HG03558 (cell line): ENCODE data around the gene CRYBA2.

Source experiments
- ATAC-seq: cut with Tn5 transposase; IDR thresholded peaks from one replicate; pipeline ENCODE4 v1.9.1; 2021; ENCODE audit warnings: moderate number of reproducible peaks; ENCODE audit not compliant: unreplicated experiment; ENCODE audit errors: extremely low read depth

The CRYBA2 gene

DNA sequence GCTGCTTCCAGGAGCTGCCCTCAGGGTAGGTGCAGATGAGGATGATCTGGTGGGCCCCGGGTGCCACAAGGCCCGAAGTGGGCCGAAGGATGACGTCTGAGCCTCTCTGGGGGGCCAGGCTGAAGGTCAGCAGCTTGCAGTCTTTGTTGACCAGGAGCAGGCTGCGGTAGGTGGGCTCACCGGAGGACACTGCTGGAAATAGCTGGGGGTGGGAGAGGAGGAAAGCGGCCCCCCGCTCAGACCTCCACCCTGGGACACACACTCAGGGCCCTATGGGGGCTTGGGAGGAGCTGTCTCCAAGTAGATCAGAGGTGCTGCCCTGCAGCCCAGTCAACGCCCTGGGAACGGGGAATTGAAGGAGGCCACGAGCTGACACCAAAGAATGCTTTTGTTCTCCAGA lies 30.8 kb upstream of the CRYBA2 start:
- no peak for ATAC-seq

- no peak for ATAC-seq
Observed at GRCh38 chr2:219023045-219023605, 29.9 kb upstream of the CRYBA2 start.

- no peak for ATAC-seq
Observed at GRCh38 chr2:219022616-219023015, 29.4 kb upstream of the CRYBA2 start.

- ATAC-seq, result no peak
Observed at GRCh38 chr2:219022041-219022440, 28.8 kb upstream of the CRYBA2 start.

DNA sequence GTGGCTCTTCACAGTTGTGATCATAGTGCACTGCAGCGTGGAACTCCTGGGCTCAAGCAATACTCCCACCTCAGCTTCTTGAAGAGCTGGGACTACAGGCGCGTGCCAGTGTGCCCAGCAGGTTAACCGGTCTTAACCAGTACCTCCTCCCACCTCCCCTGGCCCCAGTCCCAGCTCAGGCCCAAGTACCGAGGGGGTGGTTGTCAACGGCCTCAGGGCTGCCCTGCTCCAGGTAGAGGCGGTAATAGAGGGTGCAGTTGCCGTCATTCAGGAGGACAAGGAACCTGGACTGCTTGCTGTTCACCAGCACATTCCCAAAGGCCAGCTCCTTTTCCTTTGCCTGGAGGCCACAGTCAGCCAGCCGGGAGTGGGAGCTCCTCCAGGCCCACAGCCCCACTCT lies 28.4 kb upstream of the CRYBA2 start:
- ATAC-seq, result no peak

DNA sequence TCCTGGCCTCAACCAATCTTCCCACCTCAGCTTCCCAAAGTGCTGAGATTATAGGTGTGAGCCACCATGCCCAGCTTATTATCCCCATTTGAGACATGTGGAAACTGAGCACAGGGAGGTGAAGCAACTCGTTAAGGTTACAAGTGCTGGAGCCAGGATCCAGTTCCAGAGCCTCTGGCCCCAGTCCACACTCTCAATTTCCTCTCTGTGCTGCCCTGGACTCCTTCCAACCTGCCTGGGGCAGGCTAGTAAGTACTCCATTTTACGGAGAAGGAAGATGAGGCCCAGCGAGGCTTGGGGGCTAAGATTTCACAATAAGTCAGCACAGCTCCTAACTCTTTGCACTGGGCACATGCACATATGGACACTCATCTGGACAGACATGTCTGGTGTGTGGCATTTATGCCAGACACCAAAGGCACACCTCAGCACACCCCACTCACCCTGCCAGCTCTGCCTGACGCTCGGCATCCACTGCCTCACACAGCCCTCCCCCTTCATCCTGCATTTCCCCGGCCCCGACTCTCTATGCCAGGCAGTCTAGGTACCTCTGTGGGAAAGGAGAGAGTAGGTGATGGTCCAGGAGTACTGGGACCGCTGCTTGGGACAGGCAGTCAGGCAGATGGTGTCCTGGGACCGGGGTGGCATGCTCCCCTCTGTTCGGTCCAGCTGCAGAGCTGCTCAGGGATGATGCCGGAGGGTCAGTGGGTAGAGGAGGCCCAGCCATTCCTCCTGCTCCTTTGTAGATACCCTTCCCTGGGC lies 27.6 kb upstream of the CRYBA2 start:
- no peak for ATAC-seq

DNA sequence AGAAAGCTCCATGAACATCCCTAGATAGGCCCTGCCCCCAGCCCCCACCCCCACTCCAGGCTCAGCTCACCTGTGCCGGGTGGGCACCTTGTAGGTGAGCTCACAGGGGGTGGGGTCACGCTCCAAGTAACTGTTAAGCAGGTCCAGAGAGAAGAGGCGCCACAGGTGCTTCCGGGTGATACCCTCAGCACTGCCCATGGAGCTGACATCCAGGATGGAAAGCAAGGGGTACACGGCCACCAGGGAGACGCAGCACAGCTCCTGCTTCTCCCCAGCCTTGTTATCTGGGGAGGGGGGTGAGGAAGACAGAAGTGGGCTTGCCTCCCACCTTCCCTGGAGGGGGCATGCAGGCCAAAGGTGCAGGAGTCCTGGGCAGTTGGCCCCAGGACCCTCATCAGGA lies 26.2 kb upstream of the CRYBA2 start:
- ATAC-seq, result no peak

DNA sequence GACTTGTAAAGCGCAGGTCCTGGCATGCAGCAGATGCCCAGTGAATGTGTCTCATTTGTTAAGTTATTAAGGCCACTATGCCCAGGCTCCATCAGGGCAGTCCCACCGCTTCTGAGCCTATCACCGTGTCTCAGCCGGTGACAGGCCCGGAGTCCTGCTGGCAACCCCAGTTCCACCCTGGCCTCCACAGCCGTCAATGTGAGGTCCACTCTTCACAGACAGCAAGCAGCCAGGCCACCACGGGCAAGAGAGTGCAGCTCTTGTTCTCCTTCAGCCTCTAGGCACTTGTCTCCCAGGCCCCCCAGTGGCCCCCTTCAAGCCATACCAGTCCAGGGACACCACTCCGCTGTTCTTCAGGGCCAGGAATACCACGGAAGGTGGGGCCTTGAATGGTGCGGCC lies 25.5 kb upstream of the CRYBA2 start:
- ATAC-seq, result no peak

DNA sequence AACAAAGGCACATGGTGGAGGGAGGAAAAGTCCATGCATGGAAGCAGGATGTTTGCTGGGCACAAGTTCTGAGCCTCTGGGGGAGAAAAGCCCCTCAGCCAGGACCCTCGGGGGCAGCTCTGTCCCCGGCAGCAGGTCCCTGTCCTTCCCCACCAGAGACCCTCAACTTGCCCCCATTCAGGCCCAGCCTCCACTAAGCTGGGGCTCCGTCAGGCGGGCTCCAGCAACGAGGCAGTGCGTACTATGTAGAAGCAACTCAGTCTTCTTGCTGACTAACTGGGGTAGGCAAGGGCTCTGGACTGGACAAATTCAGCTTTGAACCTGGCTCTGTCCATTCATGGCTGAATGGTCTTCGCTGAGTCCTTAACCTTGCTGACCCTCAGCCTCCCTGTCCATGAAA lies 25.1 kb upstream of the CRYBA2 start:
- no peak for ATAC-seq

GRCh38 chr2:219017201-219017931 lies 24.1 kb upstream of the CRYBA2 start:
- ATAC-seq, result no peak

DNA sequence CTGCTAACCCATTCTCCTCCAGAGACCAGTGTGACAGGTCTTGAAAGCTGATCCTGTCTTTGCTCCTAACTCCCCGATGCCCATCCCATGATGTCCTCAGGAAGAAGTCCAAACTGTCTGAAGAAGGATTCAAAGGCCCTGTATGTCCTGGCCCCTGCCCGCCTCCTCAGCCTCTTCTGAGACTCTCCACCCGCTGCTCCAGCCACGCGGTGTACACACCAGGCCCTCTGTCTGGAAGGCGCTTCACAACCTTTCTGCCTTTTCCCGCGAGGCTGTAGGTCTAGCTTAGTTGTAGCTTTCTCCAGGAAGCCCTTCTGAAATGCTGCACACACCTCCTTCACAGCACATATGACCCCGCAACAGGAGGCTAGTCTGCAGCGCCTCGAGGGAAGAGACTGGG lies 23.5 kb upstream of the CRYBA2 start:
- ATAC-seq, result no peak

DNA sequence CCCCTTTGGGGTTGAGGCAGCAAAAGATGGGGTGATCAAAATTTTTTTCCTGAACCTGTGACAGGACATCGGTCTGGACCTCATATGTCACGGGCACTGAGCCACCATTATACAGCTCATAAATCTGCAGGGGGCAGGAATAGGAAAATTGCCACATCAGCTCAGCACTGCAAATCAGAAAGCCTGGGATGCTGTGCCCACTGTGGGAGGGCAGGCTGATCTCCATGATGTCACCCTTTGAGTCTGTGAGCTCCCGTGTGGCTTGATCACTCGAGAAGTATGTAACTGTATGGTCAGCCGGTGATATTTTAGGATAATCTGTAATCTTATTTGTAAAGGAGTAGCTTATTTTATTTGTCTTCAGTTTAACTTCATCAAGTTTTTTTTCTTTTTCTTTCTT lies 17.7 kb upstream of the CRYBA2 start:
- no peak for ATAC-seq

DNA sequence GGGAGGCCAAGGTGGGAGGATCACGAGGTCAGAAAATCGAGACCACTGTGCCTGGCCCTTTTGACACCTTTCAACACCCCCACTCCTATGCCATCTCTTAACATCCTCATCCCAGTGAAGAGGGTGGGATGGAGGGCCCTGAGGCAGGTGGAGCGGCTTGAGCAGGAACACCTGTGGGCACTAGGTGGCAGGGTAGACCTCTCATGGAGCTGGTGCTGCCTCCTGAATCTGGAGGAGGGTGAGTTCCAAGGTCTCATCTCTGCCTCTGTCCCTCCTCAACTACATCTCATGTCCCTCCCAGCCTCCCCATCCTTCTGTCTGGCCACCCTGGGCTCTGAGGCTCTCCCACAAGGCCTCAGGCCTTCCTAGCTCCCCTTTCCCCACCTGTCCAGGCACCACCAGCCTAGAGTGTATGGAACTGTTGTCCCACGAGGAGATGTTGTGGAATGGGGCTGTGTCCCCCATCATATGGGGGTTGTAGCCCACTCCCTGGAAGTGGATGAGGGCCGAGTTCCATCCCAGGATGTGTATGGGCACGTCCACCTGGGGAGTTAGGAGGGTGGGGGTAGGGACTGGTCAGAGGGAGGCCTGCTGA lies 17.0 kb upstream of the CRYBA2 start:
- no peak for ATAC-seq

GRCh38 chr2:219009294-219009693 lies 16.1 kb upstream of the CRYBA2 start:
- no peak for ATAC-seq

GRCh38 chr2:219003979-219004378 lies 10.8 kb upstream of the CRYBA2 start:
- no peak for ATAC-seq

DNA sequence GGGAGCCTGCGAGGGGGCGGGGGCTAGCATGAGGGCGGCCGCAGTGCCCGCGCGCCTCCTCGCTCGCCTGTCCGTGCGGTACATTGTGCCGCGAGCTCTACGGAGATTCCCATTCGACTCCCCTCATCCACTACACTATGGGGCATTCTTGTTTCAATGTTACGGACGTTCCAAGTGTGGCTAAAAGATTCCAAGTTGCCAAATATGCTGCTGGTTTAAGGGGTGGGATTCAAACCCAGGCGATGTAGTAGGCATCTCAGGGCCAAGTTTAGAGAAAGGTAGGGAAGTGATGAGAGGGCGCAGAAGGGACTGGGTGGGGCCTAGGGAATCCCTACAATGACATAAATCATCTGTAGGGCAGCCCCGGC lies 10.0 kb upstream of the CRYBA2 start:
- ATAC-seq, result no peak

DNA sequence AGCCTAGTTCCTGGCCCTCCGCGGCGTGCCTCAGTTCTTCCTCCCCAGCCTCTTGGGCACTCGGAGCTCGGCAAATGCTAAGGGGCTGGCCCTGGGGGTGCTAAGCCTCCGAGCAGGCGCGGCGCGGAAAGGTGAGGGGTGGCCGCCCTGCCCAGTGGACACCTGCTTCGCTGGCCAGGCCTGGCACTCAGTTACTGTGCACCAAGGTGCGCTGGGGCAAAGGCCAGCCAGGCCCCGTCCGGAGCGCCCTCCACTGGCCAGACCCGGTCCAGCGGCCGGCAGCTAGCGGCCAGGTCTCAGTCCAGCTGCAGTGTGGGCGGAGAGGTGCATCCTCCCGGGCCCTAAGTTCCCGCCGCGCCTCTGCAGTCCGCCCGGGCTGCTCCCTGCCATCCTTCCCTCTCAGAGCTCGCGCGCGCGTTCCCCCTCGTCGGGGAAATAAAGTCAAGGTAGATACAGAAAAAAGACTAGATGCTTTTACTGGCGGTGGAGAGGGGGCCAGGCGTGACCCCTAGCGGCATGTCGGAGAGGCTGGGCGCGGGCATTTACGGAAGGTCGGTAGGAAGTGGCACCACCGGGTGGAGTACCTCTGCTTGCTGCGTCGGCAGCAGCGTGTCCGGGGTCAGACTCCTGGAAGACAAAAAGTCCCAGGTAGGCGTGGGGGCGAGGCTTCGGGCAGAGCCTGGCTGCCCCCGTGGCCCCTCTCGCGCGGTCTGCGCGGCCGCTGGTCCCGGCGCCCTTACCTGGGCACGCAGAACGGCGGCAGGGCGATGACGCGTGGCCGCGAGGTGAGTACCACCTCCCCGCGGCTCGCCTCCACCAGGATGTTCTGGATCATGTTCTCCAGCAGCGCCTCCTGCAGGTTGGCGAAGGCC lies 9.4 kb upstream of the CRYBA2 start:
- no peak for ATAC-seq

- ATAC-seq, result no peak
Observed at GRCh38 chr2:219001577-219002394, 8.6 kb upstream of the CRYBA2 start.

DNA sequence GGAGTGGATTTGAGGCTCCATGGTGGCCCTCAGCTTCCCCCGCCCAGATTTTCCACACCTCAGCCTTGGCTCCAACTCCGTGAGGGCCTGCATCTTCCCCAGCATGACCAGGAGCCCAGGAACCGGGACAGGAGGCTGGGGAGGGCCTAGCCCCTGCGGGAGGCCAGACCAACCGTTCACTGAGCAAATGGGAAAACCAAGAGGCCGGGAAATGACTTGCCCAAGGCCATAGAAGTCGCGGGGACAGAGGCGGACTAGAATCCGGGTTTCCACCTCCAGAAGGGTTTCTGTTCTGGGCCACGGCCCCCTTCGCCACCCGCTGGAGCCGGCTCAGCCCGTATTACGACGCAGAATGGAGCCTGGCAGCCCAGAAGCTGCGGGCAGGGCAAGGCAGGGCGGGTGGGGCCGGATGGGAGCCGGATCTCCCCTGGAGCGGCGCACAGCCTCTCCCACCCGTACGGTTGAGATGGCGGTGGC lies 7.9 kb upstream of the CRYBA2 start:
- no peak for ATAC-seq
